GM20431 (cell line): ENCODE data around the gene SLC31A1.

ENCODE experiments used
- in situ Hi-C: fragments of 300-500 bp; cut with MseI, MboI; formaldehyde crosslinking; loops from one replicate; pipeline ENCODE4 v1.15.0; 2020; ENCODE audit warnings: low sequenced_read_pairs; ENCODE audit not compliant: unreplicated experiment

SLC31A1 gene

GRCh38 chr9:113298924-113299770, 77.8 kb downstream of the SLC31A1 start:
- in situ Hi-C loops, result no loop called here

DNA sequence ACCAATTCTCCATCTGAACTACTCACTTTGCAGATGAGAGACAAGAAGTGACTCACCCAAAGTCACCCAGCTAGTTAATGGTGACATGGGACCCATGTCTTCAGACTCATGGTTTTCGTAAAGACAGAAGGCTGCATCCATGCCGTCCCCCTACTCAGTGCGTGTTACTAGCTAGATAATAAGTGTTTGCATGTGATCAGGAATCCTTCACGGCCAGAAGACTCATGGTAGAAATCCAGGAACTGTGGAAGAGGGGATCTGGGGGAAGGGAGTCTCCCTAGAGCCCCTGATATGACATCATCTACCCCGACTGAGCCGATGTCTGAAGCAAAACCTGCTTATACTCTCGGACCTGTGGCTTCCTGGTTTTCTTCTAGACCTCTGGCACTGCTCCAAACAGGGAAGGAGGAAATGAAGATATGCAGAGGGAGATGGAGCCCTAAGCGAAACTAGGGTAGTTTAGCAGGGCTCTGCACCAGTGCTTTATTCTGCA, 78.5 kb downstream of the SLC31A1 start:
- in situ Hi-C loops, result loop anchor here (25.0 kb wide), 1 partner anchor 362 kb away; no protein-coding TSS in a partner anchor

DNA sequence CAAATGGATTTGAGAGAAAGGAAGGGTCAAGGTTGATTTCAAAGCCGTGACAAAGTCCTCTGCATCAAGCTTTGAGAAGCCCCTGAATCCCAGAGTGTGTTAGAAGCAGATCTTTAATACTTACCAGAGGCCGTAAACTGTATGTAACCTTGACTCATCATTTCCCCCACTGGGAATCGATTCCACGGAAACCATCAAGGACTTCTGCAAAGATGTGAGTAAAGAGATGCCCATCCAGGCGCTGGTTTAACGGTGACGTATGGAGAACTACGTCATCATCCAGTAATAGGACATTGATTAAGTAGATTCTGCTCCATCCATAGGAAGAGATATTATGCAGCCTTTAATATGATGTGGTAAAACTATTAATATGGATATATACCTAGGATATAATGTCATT, 80.2 kb downstream of the SLC31A1 start:
- in situ Hi-C loops, result loop anchor here (25.0 kb wide), 1 partner anchor 361 kb away; no protein-coding TSS in a partner anchor

GRCh38 chr9:113302792-113303418, 81.6 kb downstream of the SLC31A1 start, which contains the start of gene RNF183:
Gene RNF183 (minus strand): TSS chr9:113303376. CDS start chr9:113298184, 5,192 bp downstream.
- in situ Hi-C loops, result loop anchor here (25.0 kb wide), 1 partner anchor 359 kb away; no protein-coding TSS in a partner anchor

GRCh38 chr9:113306566-113306965, 85.2 kb downstream of the SLC31A1 start:
- in situ Hi-C loops, result loop anchor here (25.0 kb wide), 1 partner anchor 356 kb away; no protein-coding TSS in a partner anchor

DNA sequence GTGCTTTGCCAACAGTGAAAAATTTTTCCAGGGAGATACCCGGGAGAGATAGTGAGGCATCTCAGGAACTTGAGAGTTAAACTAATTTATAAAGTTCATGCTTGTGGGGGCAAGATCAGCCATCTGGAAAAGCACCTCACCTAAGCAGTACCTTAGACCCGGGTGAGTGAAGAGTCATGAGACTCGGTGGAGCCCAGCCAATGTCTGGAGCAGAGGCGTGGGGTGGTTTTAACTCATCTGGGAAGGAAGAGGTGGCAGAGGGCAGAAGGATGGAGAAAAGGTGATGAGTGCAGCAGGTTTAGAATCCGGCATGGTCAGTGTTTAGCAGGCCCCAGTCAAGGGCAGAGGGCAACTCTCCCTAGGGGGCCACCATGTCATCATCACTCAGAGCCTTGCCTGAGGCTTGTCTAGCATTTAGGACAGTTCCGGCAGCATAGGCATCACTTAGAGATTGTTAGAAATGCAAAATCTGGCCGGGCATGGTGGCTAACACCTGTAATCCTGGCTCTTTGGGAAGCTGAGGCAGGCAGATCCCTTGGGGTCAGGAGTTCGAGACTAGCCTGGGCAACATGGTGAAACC, 86.1 kb downstream of the SLC31A1 start:
- in situ Hi-C loops, result loop anchor here (25.0 kb wide), 1 partner anchor 355 kb away; no protein-coding TSS in a partner anchor

GRCh38 chr9:113309204-113309813, 88.0 kb downstream of the SLC31A1 start:
- in situ Hi-C loops, result loop anchor here (25.0 kb wide), 1 partner anchor 353 kb away; no protein-coding TSS in a partner anchor

GRCh38 chr9:113310538-113310937, 89.2 kb downstream of the SLC31A1 start:
- in situ Hi-C loops, result loop anchor here (25.0 kb wide), 1 partner anchor 352 kb away; no protein-coding TSS in a partner anchor

DNA sequence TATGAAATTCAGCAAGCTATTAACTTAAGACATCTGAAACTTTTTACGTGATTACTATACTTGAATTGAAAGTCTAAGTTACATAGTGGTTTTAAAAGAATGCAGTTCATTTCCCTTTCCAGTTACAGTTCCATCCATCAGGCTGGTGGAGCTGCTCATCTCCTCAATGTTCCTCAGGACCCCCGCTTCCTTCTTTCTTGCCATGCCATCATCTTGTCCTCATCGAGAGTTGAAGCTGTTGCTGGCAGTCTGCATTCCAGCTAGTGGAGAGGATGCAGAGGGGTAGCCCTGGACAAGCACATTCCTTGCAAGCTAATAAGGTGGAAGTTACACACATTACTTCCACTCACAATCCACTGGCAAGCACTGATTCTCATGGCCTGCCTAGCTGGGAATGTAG, 90.6 kb downstream of the SLC31A1 start:
- in situ Hi-C loops, result loop anchor here (25.0 kb wide), 1 partner anchor 350 kb away; no protein-coding TSS in a partner anchor

DNA sequence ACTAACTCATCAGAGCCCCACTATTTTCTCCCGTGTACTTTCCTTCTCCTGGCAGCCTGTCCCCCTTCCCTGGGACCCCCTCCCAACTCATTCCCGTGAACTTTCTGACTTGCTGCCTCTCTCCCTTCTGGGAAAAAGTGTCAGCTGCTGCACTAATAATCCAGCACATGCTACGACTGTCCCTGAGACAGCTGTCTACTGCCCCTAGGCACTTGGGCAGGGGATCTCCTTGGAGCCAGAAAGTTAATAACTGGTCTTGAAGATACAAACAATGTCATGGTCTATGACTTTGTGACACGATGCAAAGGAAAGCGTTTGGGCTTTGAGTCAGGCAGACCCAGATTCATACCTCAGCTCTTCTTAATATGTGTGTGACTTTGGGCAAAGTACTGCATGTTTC, 91.9 kb downstream of the SLC31A1 start:
- in situ Hi-C loops, result loop anchor here (25.0 kb wide), 1 partner anchor 349 kb away; no protein-coding TSS in a partner anchor
